Fibroblast of pulmonary artery (primary cell): ENCODE results near the gene ARHGAP24.

Experiments used
- DNase-seq: peaks from one replicate; pipeline ENCODE4 v3.0.0-alpha.2; 2010; ENCODE audit warnings: low read depth
- H3K4me3 ChIP-seq: replicated peaks from 2 replicates; pipeline ENCODE4 v1.5.1; 2011; ENCODE audit warnings: low read depth, mild to moderate bottlenecking, control low read depth, low read length, moderate library complexity
- TF ChIP-seq, protein P1 (sequence below): IDR thresholded peaks from 2 replicates; pipeline ENCODE4 v1.5.1; 2011; ENCODE audit warnings: mild to moderate bottlenecking, control low read depth, low read length, inconsistent platforms; ENCODE audit errors: missing control alignments

ARHGAP24 gene

DNA sequence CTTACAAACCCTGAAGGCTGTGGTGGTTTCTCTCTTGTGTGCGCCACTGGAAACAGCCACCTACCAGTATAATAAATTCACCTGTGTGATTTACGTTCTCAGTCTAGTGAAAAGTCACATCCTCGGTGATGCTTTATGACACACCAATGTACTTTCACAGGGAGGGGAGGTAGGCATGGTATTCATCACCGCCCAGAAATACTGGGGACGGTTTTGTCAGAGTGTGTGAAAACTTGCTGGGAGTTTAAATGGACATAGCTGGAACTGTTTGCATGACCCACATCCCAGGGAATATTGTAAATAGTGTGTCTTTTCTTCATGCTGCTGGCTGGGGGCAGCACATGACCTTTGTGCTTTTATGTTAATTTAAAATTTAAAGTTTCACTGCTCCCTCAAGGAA lies 463.1 kb downstream of the ARHGAP24 start:
- TF ChIP-seq, protein P1, sequence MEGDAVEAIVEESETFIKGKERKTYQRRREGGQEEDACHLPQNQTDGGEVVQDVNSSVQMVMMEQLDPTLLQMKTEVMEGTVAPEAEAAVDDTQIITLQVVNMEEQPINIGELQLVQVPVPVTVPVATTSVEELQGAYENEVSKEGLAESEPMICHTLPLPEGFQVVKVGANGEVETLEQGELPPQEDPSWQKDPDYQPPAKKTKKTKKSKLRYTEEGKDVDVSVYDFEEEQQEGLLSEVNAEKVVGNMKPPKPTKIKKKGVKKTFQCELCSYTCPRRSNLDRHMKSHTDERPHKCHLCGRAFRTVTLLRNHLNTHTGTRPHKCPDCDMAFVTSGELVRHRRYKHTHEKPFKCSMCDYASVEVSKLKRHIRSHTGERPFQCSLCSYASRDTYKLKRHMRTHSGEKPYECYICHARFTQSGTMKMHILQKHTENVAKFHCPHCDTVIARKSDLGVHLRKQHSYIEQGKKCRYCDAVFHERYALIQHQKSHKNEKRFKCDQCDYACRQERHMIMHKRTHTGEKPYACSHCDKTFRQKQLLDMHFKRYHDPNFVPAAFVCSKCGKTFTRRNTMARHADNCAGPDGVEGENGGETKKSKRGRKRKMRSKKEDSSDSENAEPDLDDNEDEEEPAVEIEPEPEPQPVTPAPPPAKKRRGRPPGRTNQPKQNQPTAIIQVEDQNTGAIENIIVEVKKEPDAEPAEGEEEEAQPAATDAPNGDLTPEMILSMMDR, result no peak

GRCh38 chr4:85938902-85939301 lies 464.0 kb downstream of the ARHGAP24 start:
- no peak overlapping the region for H3K4me3 ChIP-seq
- TF ChIP-seq, protein P1, result no peak
- no peak for DNase-seq

More for the DNA sequence above, 463.1 kb downstream of the ARHGAP24 start:
- no peak for DNase-seq
- no peak overlapping the region for H3K4me3 ChIP-seq

DNA sequence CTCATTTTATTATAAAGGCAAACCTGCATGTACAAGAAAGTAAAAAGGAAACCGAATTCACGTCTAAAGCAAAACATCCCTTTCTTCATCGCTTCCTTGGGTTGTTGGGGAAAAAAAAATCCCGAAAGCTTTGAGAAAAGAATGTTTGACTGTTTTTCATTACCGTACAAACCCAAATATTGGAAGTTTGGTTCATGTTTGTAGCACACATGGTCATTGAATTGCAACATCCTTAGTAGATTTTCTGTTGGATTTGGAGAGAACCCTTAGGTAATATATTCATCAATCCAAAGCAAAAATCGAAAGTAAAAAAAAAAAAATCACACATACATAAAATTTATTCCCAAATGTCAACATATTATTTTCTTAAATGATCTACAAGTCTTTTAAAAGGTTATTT lies 464.6 kb downstream of the ARHGAP24 start:
- TF ChIP-seq, protein P1, result no peak

DNA sequence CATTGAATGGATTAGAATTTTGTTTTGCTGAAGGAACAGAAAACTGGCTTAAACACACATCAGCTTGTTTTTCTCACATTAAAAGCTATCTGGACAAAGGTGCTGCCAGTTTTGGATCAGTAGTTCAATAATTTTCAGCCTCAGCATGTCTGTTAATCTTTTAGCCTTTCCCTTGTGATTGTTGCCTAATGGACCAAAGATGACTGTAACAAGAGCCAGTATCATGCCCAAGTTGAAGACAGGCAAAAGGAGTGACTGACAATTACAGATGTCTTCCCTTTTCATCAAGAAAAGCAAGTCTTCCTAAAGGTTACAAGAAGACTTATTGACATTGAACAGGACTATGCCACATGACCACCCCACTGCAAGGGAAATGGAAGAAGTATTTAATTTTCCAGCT lies 465.2 kb downstream of the ARHGAP24 start:
- TF ChIP-seq, protein P1, result no peak
- DNase-seq, result no peak
- no peak overlapping the region for H3K4me3 ChIP-seq

More for the DNA sequence above, 464.6 kb downstream of the ARHGAP24 start:
- H3K4me3 ChIP-seq, result no peak overlapping the region
- DNase-seq, result no peak

DNA sequence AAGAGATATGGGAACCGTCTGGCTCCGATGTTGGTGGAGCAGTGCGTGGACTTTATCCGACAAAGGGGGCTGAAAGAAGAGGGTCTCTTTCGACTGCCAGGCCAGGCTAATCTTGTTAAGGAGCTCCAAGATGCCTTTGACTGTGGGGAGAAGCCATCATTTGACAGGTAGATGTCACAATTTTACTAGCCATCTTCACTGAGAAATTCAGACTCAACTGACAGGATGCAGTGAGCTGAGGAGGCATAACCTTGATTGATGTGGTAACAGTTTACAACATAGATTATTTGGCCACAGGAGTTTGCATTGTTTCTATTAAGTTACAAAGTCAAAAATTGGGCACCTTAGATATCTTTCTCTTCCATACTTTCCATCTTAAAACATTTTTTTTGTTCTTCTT lies 467.2 kb downstream of the ARHGAP24 start:
- DNase-seq, result no peak
- TF ChIP-seq, protein P1, result no peak
- no peak overlapping the region for H3K4me3 ChIP-seq

- no peak for DNase-seq
- TF ChIP-seq, protein P1, result no peak
- no peak overlapping the region for H3K4me3 ChIP-seq
Measured at GRCh38 chr4:85946821-85947220, 471.9 kb downstream of the ARHGAP24 start.

GRCh38 chr4:85951099-85951498 lies 476.1 kb downstream of the ARHGAP24 start:
- DNase-seq, result no peak
- no peak overlapping the region for H3K4me3 ChIP-seq
- TF ChIP-seq, protein P1, result no peak
